GM18511 (cell line): ENCODE results near the gene WNK2.

Experiments
- ATAC-seq: cut with Tn5 transposase; IDR thresholded peaks from one replicate; pipeline ENCODE4 v1.9.1; 2021; ENCODE audit warnings: mild to moderate bottlenecking, moderate library complexity; ENCODE audit not compliant: unreplicated experiment

Gene WNK2

GRCh38 chr9:93290495-93291434, 106.8 kb downstream of the WNK2 start:
- no peak for ATAC-seq

- no peak for ATAC-seq
Measured at GRCh38 chr9:93291536-93292287, 107.8 kb downstream of the WNK2 start.

- no peak for ATAC-seq
Measured at GRCh38 chr9:93292288-93292615, 108.3 kb downstream of the WNK2 start.

GRCh38 chr9:93292664-93293328, 108.9 kb downstream of the WNK2 start:
- ATAC-seq, result no peak

- ATAC-seq, result no peak
Measured at GRCh38 chr9:93294011-93294410, 110.1 kb downstream of the WNK2 start.

GRCh38 chr9:93295031-93295430, 111.1 kb downstream of the WNK2 start:
- no peak for ATAC-seq

GRCh38 chr9:93295456-93296076, 111.6 kb downstream of the WNK2 start:
- ATAC-seq, result no peak

GRCh38 chr9:93296889-93297480, 113.0 kb downstream of the WNK2 start:
- ATAC-seq, result no peak

GRCh38 chr9:93297659-93298497, 113.9 kb downstream of the WNK2 start:
- no peak for ATAC-seq

GRCh38 chr9:93298498-93299417, 114.8 kb downstream of the WNK2 start:
- no peak for ATAC-seq

- ATAC-seq, result no peak
Measured at GRCh38 chr9:93299418-93300174, 115.7 kb downstream of the WNK2 start.

GRCh38 chr9:93300175-93300572, 116.2 kb downstream of the WNK2 start:
- ATAC-seq, result no peak

GRCh38 chr9:93300585-93301081, 116.7 kb downstream of the WNK2 start:
- ATAC-seq, result no peak

GRCh38 chr9:93301291-93301811, 117.4 kb downstream of the WNK2 start:
- ATAC-seq, result no peak

GRCh38 chr9:93301911-93302541, 118.1 kb downstream of the WNK2 start:
- no peak for ATAC-seq

- ATAC-seq, result no peak
Measured at GRCh38 chr9:93302586-93303257, 118.8 kb downstream of the WNK2 start.
